ENCODE results near the gene CHFR.

GRCh38 chr12:132866251-132866828 is 21.1 kb downstream of the CHFR start:
- TF ChIP-seq CTCF (IDR thresholded peaks at IDR 0.05) (no peak), POLR2AphosphoS5 (IDR thresholded peaks at IDR 0.05; ENCODE audit: low read depth, low read length) (no peak), TCF7L2 (IDR thresholded peaks at IDR 0.05; ENCODE audit: low read depth, low read length) (no peak)

Measured in Panc1 (cell line).